Duodenal mucosa (tissue), 2 donors: ENCODE data around the gene ZNF689.

Experiments
- H3K27ac ChIP-seq: one replicate; pipeline ENCODE4 v1.7.0; 2013; ENCODE audit warnings: low read depth, low read length
- H3K27me3 ChIP-seq, 2 donors: one replicate each; pipeline ENCODE4 v1.7.0; 2013; ENCODE audit warnings: low read length in 2 of 2, control low read depth in 1 of 2; ENCODE audit not compliant: insufficient read depth in 2 of 2, control insufficient read depth in 1 of 2
- H3K36me3 ChIP-seq, 2 donors: one replicate each; pipeline ENCODE4 v1.7.0; 2013; ENCODE audit warnings: low read length in 2 of 2, control low read depth in 1 of 2; ENCODE audit not compliant: insufficient read depth in 2 of 2, control insufficient read depth in 1 of 2
- H3K4me1 ChIP-seq, 2 donors: one replicate each; pipeline ENCODE4 v1.7.0; 2013; ENCODE audit warnings: low read length in 2 of 2, control low read depth in 1 of 2; ENCODE audit not compliant: insufficient read depth in 2 of 2, control insufficient read depth in 1 of 2
- H3K4me3 ChIP-seq, 2 donors: one replicate each; pipeline ENCODE4 v1.7.0; 2013; ENCODE audit warnings: low read length in 2 of 2, low read depth in 1 of 2
- H3K9ac ChIP-seq, 2 donors: one replicate each; pipeline ENCODE4 v1.7.0; 2013; ENCODE audit warnings: low read length in 2 of 2, low read depth in 1 of 2
- H3K9me3 ChIP-seq, 2 donors: one replicate each; pipeline ENCODE4 v1.7.0; 2013; ENCODE audit warnings: low read length in 2 of 2, control low read depth in 1 of 2; ENCODE audit not compliant: control insufficient read depth in 1 of 2

The ZNF689 gene

DNA sequence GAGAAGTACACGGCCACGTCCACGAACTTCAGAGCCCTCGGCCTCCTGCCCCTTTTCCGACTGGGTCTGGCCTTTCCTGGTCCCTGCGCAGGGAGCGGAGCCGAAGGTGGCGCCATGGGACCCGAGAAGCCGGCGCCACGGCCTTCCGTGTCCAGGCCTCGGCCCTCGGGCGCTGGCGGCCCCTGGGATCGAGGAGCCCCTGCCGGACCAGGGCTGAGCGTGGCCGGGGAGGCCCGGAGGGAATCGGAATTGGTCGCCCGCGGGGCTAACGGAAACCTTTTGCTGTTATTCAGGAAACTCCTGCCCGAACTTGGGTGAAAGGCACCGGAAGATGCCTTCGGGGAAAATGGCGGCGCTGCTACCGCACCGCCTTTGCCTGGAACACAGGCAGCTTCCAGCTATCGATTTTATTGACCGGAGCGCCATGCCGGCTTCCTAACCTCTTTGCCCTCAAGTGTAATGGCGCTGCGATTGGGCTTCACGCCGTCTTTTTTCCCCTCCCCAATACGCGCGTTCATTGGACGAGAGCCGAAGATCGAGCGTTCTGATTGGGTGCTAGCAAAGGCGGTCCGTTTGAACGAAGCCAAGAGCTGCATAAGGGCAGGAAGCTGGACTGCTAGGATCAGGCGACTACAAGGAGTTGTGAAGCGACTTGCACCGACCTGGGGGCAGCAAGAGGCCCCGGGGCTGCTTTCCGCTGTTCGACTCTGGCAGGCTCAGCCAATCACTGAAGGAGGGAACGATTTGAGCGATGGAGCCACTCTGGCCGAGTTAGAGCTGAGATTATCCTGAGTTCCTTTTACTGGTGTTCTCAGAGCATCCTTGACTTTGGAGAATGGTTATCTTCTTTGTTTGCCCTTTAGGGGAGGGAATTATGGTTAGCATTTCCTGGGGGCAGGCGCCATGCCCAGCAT lies at the start of gene ZNF689:
Gene ZNF689, minus strand, starts transcription at position 464 of the 914 bp plus-strand sequence. Its CDS starts 348 bp downstream, at position 116.
- Histone ChIP-seq H3K9ac (peak within 1 kb of the TSS; percentile 99), H3K36me3 (peaks cover 0 to 9% of the 10 kb centered on the region in 2 donors), H3K9me3 (no peaks in the 10 kb centered on the region), H3K27me3 (peaks cover 0 to under 1% of the 10 kb centered on the region in 2 donors), H3K4me1 (peaks cover 9 to 17% of the 10 kb centered on the region in 2 donors), H3K4me3 (peak within 1 kb of the TSS; percentile 89 to 93), H3K27ac (peak within 1 kb of the TSS; percentile 90)

DNA sequence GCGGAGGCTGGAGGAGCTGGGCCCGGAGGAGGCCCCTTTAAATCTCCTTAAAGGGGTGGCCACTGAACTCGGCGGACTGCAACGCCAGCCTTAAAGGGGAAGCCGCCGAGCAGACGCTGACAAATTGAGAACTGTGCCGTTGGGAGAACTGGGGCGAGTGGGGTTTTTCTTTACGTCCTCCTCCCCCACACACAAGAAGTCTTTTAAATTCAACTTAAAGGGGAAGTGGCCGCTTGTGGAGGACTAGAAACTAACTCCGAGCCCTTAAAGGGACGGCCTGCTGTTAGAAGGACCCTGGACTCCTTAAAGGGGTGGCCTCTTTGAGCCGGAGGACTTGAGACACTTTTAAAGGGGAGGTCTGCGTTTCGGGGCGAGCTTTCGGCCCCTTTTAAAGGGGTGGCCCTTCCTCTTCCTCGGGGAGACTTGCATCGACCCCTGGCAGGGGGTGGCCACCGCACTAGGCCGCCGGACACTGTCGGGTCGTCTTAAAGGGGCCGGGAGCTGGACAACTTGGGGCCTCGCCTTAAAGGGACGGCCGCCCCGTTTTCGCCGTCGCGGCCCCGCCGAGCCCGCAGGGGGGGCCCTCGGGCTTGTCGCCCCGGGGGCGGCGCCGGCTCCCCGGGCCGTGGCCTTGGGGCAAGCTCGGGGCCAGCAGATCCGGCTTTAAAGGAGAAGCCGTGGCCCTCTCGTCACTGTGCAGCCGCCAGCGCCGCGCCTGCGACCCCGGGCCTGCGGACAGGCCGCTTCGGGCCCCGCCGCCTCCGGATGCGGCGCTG lies 48.7 kb upstream of the ZNF689 start:
- no peaks in the 10 kb centered on the region for H3K9me3 ChIP-seq
- peak overlapping the region; percentile 81 to 96 for H3K9ac ChIP-seq
- peaks cover 40 to 59% of the 10 kb centered on the region in 2 donors for H3K36me3 ChIP-seq
- peak overlapping the region; percentile 100 for H3K27ac ChIP-seq
- H3K27me3 ChIP-seq: no peaks in the 10 kb centered on the region
- H3K4me3 ChIP-seq: peak overlapping the region; percentile 86 to 96
- peaks cover 38 to 41% of the 10 kb centered on the region in 2 donors for H3K4me1 ChIP-seq

DNA sequence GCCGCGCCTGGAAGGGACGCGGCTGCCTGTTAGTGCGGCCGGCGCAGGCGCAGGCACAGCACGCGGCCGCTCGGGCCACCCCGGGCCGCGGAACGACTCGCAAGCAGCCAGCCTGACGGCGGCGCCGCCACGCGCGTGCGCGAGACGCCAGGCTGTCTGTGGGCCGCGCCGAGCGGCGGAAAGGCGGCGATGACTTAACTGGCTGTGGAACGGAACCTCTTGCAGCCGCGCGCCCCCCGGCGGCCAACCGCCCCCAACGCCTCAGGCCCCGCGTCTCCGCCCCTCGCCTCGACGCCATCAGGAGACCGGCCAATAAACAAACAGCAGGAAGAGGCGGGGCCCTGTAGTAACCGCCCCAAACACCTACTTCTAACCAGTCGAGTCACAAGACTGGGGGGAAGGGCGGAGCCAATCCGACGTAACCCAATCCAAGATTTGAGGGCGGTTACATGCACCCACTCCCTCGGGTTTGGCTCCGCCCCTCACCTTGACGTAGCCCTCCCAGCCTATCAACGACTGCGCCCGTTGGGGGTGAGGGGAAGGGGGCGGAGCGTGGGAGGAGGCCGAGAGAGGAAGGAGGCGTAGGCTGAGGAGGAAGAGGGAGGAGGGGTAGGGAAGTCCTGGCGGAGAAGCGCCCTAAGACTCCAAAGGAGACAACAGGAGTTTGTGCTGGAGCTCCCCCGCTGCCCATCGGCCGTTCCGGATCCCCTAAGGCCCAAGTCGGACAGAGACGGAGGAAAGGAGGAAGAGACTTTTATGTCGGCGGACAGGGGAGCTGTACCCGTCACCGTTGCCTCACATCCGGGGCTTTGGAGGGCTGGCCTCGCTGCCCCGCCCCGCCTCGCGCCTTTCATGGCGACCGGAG lies 47.9 kb upstream of the ZNF689 start, which contains the start of gene FBRS:
Gene FBRS, plus strand, starts transcription at position 566 of the 865 bp plus-strand sequence. CDS start 1,088 bp downstream, outside the sequence.
- Histone ChIP-seq H3K4me1 (peaks cover 33% of the 10 kb centered on the region in 2 donors), H3K27me3 (no peaks in the 10 kb centered on the region), H3K36me3 (peaks cover 32 to 59% of the 10 kb centered on the region in 2 donors), H3K9ac (peak within 1 kb of the TSS; percentile 96 to 99), H3K27ac (peak within 1 kb of the TSS; percentile 100), H3K4me3 (peak within 1 kb of the TSS; percentile 86 to 96), H3K9me3 (no peaks in the 10 kb centered on the region)

DNA sequence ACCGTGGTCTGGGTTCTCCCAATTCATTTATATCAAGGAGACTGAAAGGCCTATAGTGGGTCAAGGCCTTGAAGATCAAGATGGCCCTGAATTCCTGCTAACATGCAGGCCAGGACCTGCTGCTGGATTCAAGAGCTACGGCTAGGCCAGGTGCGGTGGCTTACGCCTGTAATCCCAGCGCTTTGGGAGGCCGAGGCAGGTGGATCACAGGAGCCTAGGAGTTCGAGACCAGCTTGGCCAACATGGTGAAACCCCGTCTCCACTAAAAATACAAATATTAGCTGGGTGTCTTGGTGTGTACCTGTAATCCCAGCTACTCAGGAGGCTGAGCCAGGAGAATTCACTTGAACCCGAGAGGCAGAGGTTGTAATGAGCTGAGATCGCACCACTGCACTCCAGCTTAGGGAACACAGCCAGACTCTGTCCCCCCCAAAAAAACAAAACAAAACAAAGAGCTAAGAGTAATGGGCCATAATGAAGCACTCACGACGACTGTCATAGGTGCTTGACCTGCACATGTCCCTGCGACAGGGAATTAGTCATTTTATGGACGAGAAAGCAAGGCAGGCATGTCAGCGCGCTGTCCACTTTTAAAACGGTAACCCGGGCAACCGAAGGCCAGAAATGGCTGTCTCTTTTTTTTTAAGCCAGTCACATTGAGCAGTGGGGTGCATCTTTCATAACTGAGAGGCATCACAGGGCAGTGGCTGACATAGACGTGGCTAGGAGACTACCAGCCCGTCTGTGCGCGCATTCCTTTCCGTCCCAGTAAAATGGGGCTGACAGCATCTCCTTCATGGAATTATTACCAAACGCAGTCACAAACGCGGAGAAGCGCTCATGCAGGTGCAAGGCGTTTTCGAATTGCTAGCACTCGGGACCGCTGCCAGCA lies 47.0 kb upstream of the ZNF689 start:
- peaks cover 27 to 59% of the 10 kb centered on the region in 2 donors for H3K36me3 ChIP-seq
- no peaks in the 10 kb centered on the region for H3K9me3 ChIP-seq
- no peaks in the 10 kb centered on the region for H3K27me3 ChIP-seq
- peak overlapping the region; percentile 100 for H3K27ac ChIP-seq
- peak overlapping the region; percentile 72 to 78 for H3K4me3 ChIP-seq
- H3K9ac ChIP-seq: peak overlapping the region; percentile 45 to 77
- peaks cover 34 to 35% of the 10 kb centered on the region in 2 donors for H3K4me1 ChIP-seq

DNA sequence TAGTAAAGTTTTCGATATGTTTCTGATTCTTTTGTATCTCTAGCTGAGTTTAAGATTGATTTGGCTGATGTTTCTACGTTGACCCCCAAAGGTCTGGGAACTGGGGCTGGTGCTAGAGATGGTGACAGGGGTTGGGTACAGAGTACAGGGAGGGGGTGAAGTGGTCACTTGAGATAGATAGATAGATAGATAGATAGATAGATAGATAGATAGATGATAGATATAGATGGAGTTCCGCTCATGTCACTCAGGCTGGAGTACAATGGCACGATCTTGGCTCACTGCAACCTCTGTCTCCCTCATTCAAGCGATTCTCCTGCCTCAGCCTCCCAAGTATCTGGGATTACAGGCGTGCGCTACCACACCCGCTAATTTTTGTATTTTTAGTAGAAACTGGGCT lies 46.2 kb upstream of the ZNF689 start:
- Histone ChIP-seq H3K27me3 (no peaks in the 10 kb centered on the region), H3K27ac (no peak overlapping the region), H3K9ac (no peak overlapping the region), H3K9me3 (no peaks in the 10 kb centered on the region), H3K4me3 (no peak overlapping the region), H3K36me3 (peaks cover 21 to 51% of the 10 kb centered on the region in 2 donors), H3K4me1 (peaks cover 36% of the 10 kb centered on the region in 2 donors)

DNA sequence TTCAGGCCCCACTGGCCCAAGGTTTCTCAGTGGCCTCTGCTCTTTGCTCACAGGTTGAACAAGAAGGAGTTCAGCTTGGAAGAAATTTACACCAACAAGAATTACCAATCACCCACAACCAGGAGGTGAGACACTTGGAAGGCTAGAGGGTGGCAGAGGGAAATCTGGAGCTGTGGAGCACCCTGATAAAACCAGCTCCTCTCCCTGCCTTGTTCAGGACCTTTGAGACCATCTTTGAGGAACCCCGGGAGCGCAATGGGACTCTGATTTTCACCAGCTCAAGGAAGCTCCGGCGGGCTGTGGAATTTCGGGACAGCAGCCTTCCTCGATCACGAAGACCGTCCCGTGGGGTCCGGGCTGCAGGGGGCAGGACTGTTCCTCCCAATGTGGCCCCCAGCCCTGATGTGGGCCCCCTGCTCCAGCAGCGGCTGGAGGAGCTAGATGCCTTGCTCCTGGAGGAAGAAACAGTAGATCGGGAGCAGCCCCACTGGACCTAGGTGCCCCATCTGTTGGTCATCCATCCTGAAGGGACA lies 45.7 kb upstream of the ZNF689 start:
- H3K9ac ChIP-seq: no peak overlapping the region
- no peaks in the 10 kb centered on the region for H3K9me3 ChIP-seq
- peaks cover 21 to 46% of the 10 kb centered on the region in 2 donors for H3K36me3 ChIP-seq
- H3K27ac ChIP-seq: no peak overlapping the region
- H3K4me3 ChIP-seq: no peak overlapping the region
- peaks cover 30 to 31% of the 10 kb centered on the region in 2 donors for H3K4me1 ChIP-seq
- no peaks in the 10 kb centered on the region for H3K27me3 ChIP-seq

DNA sequence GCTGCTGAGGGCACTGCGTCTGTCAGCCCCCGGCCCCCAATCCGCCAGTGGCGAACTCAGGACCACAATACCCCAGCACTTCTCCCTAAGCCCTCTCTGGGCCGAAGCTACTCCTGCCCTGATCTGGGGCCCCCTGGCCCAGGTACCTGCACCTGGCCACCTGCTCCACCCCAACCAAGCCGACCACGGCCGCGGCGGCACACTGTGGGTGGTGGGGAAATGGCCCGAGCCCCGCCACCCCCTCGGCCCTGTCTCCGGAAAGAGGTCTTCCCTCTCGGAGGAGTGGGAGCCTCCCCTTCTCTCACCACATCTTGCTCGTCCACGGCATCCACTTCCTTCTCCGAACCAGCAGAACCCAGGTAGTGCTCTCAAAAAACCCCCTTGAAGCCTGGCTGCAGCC lies 44.7 kb upstream of the ZNF689 start:
- H3K4me3 ChIP-seq: no peak overlapping the region
- H3K4me1 ChIP-seq: peaks cover 23% of the 10 kb centered on the region in 2 donors
- H3K9me3 ChIP-seq: no peaks in the 10 kb centered on the region
- H3K27ac ChIP-seq: no peak overlapping the region
- no peak overlapping the region for H3K9ac ChIP-seq
- H3K36me3 ChIP-seq: peaks cover 21 to 45% of the 10 kb centered on the region in 2 donors
- no peaks in the 10 kb centered on the region for H3K27me3 ChIP-seq

DNA sequence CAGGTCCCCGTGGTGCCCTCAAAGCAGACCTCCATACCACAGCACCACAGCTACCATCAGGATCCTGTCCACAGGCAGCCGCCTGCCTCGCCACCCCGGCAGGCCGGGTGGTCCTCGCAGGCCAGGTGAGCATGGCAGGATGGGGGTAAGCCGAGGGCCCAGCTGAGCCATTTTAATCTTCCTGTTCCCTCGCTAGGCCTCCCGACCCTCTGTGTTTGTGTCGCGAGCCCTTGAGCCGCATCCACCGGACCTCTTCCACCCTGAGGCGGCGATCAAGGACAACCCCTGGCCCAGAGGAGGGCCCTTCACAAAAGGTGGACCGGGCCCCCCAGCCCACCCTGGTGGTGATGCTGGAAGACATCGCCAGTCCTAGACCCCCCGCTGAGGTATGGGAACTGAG lies 42.5 kb upstream of the ZNF689 start:
- Histone ChIP-seq H3K36me3 (peaks cover 21 to 45% of the 10 kb centered on the region in 2 donors), H3K27me3 (no peaks in the 10 kb centered on the region), H3K4me3 (no peak overlapping the region), H3K27ac (no peak overlapping the region), H3K4me1 (peaks cover 23 to 28% of the 10 kb centered on the region in 2 donors), H3K9me3 (no peaks in the 10 kb centered on the region), H3K9ac (no peak overlapping the region)

DNA sequence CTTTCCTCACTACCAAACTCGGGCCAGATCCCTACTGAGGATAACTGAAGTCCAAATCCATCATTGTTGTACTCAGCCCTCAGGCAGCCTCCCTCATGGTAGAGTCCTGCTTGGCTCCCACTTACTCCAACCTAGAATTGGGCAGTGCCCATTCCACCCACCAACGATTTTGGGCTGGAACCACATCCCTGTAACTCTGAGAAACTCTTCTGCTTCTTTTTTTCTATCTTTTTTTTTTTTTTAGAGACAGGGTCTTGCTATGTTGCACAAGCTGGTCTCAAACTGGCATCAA lies 41.8 kb upstream of the ZNF689 start:
- peak overlapping the region; percentile 95 to 98 for H3K4me3 ChIP-seq
- H3K4me1 ChIP-seq: peaks cover 16 to 21% of the 10 kb centered on the region in 2 donors
- no peaks in the 10 kb centered on the region for H3K27me3 ChIP-seq
- no peak overlapping the region for H3K27ac ChIP-seq
- H3K9me3 ChIP-seq: no peaks in the 10 kb centered on the region
- H3K9ac ChIP-seq: peak overlapping the region; percentile 74 to 99
- peaks cover 21 to 45% of the 10 kb centered on the region in 2 donors for H3K36me3 ChIP-seq
